Erythroblast (primary cell): ENCODE data around the gene ICA1.

Source experiments
- GATA1 ChIP-seq: IDR thresholded peaks from 2 replicates; pipeline ENCODE4 v1.6.1; 2011; ENCODE audit warnings: low read depth, mild to moderate bottlenecking, control low read depth, low read length, moderate library complexity
- POLR2A ChIP-seq: IDR thresholded peaks from 2 replicates; pipeline ENCODE4 v1.6.1; 2011; ENCODE audit warnings: mild to moderate bottlenecking, low read length

GRCh38 chr7:8179486-8179885, 82.5 kb downstream of the ICA1 start:
- TF ChIP-seq POLR2A, result no peak
- no peak for TF ChIP-seq GATA1
